Measurements from ENCODE around the gene SMAD6. TPM values are rescaled to one million over a fixed set of nuclear protein-coding genes. Genes with fewer than 3 reads are reported as not detected.
A peak's percentile ranks its signal among the peaks of the same experiment; 100 is the strongest.

The SMAD6 gene
- total RNA-seq, 1 experiment from 2014 or later = 8.9 TPM

GRCh38 chr15:66795851-66796250, 93.8 kb downstream of the SMAD6 start:
- H3K27me3 Mint-ChIP-seq (ENCODE audit: insufficient read depth, unreplicated experiment) = no peaks in the 10 kb centered on the region
- H3K4me3 Mint-ChIP-seq (ENCODE audit: unreplicated experiment) = no peak overlapping the region
- DNase-seq = peak; percentile 43 to 64
- H3K27me3 ChIP-seq (replicated peaks; ENCODE audit: control insufficient read depth, insufficient read depth, low read length) = no peaks in the 10 kb centered on the region
- intact Hi-C loops (cut with micrococcal nuclease; ENCODE audit: unreplicated experiment) = no loop called here
- no peak for TF ChIP-seq CTCF (IDR thresholded peaks at IDR 0.05; ENCODE audit: insufficient read depth in 1 of 2, low read depth in 1 of 2, low read length in 1 of 2, severe bottlenecking in 1 of 2, unreplicated experiment in 1 of 2)
- no TSS peak for BruUV-seq (replicated peaks)
- ChIA-PET POLR2A (no interaction called here), CTCF (interaction anchor here (0.6 kb wide), 1 partner anchor 202 kb away, joined by 3 read pairs; no protein-coding TSS in a partner anchor)
- H3K36me3 Mint-ChIP-seq (ENCODE audit: insufficient read depth, unreplicated experiment) = peaks cover 4% of the 10 kb centered on the region
- H3K4me1 Mint-ChIP-seq (ENCODE audit: low read depth, unreplicated experiment) = no peaks in the 10 kb centered on the region
- H3K4me1 ChIP-seq = 0 out of 2 replicates have a peak, but pooled peaks cover 3% of the 10 kb centered on the region
- no peaks in the 10 kb centered on the region for H3K9me3 Mint-ChIP-seq (ENCODE audit: unreplicated experiment)
- no peaks in the 10 kb centered on the region for H3K36me3 ChIP-seq (ENCODE audit: control insufficient read depth, insufficient read depth, low read length)
- H3K9me3 ChIP-seq = no peaks in the 10 kb centered on the region
- H3K27ac Mint-ChIP-seq (ENCODE audit: unreplicated experiment) = no peak overlapping the region
- no peak overlapping the region for H3K4me3 ChIP-seq (ENCODE audit: low read depth, low read length)

GRCh38 chr15:66796343-66796742, 94.3 kb downstream of the SMAD6 start:
- no peak for DNase-seq
- CTCF ChIA-PET = no interaction called here
- Histone ChIP-seq H3K9me3 (no peaks in the 10 kb centered on the region), H3K4me3 (ENCODE audit: low read depth, low read length) (no peak overlapping the region), H3K36me3 (ENCODE audit: control insufficient read depth, insufficient read depth, low read length) (no peaks in the 10 kb centered on the region), H3K27me3 (replicated peaks; ENCODE audit: control insufficient read depth, insufficient read depth, low read length) (no peaks in the 10 kb centered on the region), H3K4me1 (0 out of 2 replicates have a peak, but pooled peaks cover 3% of the 10 kb centered on the region)
- Mint-ChIP-seq H3K9me3 (ENCODE audit: unreplicated experiment) (no peaks in the 10 kb centered on the region), H3K36me3 (ENCODE audit: insufficient read depth, unreplicated experiment) (peaks cover 4% of the 10 kb centered on the region), H3K4me1 (ENCODE audit: low read depth, unreplicated experiment) (no peaks in the 10 kb centered on the region), H3K27me3 (ENCODE audit: insufficient read depth, unreplicated experiment) (no peaks in the 10 kb centered on the region), H3K27ac (ENCODE audit: unreplicated experiment) (no peak overlapping the region), H3K4me3 (ENCODE audit: unreplicated experiment) (no peak overlapping the region)
- intact Hi-C loops (cut with micrococcal nuclease; ENCODE audit: unreplicated experiment) = no loop called here
- POLR2A ChIA-PET = no interaction called here
- no peak for TF ChIP-seq CTCF (IDR thresholded peaks at IDR 0.05; ENCODE audit: insufficient read depth in 1 of 2, low read depth in 1 of 2, low read length in 1 of 2, severe bottlenecking in 1 of 2, unreplicated experiment in 1 of 2)
- BruUV-seq (replicated peaks) = no TSS peak

- Mint-ChIP-seq H3K9me3 (ENCODE audit: unreplicated experiment) (no peaks in the 10 kb centered on the region), H3K4me1 (ENCODE audit: low read depth, unreplicated experiment) (peaks cover 12% of the 10 kb centered on the region), H3K36me3 (ENCODE audit: insufficient read depth, unreplicated experiment) (peaks cover 4% of the 10 kb centered on the region), H3K27me3 (ENCODE audit: insufficient read depth, unreplicated experiment) (no peaks in the 10 kb centered on the region), H3K27ac (ENCODE audit: unreplicated experiment) (no peak overlapping the region), H3K4me3 (ENCODE audit: unreplicated experiment) (no peak overlapping the region)
- Histone ChIP-seq H3K27me3 (replicated peaks; ENCODE audit: control insufficient read depth, insufficient read depth, low read length) (no peaks in the 10 kb centered on the region), H3K36me3 (ENCODE audit: control insufficient read depth, insufficient read depth, low read length) (no peaks in the 10 kb centered on the region), H3K4me3 (ENCODE audit: low read depth, low read length) (no peak overlapping the region), H3K4me1 (peaks cover 14% of the 10 kb centered on the region), H3K9me3 (no peaks in the 10 kb centered on the region)
- TF ChIP-seq CTCF (IDR thresholded peaks at IDR 0.05; ENCODE audit: insufficient read depth in 1 of 2, low read depth in 1 of 2, low read length in 1 of 2, severe bottlenecking in 1 of 2, unreplicated experiment in 1 of 2) = no peak
- intact Hi-C loops (cut with micrococcal nuclease; ENCODE audit: unreplicated experiment) = no loop called here
- POLR2A ChIA-PET = no interaction called here
- BruUV-seq (replicated peaks) = no TSS peak
- DNase-seq = no peak
- CTCF ChIA-PET = no interaction called here
These were observed 95.9 kb downstream of the SMAD6 start for GRCh38 chr15:66797921-66798320.

All from Caco-2 (cell line).